ENCODE measurements around the gene CD3D.
"Not testable (repeated sequence)": the region's sequence is repeated elsewhere in the genome, so short reads cannot be mapped to it uniquely, and the experiment has no call there.

The CD3D gene

DNA sequence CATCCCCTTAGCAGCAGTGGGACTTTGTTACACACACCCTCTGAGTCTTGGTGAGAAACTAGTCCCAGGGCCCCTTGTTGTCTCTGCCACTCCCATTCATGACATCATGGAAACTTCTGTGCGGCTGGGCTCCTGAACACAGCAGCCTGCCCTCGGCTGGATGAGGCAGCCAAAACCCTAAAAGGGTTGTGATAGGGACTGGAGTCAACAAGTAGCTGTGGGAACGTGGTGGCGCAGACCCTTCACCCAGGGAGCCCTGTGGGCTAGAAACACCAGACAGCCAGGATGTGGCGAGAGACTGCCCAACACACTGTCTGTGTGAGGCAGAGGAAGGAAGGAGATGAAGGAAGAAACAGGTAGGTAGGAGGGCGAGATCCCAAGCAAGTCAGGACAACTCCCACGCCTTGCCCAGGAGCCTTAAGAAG is 3.9 kb downstream of the CD3D start:
- no peak for DNase-seq

DNA sequence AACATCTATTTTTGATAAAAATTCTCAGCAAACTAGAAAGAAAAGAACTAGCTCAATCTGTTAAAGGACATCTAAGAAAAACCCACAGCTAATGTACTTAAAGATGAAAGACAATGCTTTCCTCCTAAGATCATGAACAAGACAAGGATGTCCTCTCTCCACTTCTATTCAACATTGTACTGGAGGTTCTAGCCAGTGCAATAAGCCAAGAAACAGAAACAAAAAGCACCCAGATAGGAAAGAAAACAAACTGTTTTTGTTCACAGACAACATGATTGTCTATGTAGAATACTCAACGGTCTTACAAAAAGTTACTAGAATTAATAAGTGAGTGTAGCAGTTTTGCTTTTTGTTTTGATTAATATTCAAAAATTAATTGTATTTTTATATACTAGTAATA is 7.8 kb downstream of the CD3D start:
- no peak for DNase-seq

DNA sequence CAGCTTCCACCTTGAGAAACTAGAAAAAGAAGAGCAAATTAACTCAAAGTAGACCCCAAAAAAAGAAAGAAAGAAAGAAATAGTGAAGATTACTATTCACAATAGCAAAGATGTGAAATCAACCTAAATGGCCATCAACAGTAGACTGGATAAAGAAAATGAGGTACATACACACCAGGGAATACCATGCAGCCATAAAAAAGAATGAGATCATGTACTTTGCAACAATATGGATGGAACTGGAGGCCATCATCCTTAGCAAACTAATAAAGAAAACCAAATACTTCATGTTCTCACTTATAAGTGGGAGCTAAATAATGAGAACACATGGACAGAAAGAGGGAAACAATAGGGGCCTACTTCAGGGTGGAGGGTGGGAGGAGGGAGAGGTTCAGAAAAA is 13.8 kb downstream of the CD3D start:
- DNase-seq, result no peak

DNA sequence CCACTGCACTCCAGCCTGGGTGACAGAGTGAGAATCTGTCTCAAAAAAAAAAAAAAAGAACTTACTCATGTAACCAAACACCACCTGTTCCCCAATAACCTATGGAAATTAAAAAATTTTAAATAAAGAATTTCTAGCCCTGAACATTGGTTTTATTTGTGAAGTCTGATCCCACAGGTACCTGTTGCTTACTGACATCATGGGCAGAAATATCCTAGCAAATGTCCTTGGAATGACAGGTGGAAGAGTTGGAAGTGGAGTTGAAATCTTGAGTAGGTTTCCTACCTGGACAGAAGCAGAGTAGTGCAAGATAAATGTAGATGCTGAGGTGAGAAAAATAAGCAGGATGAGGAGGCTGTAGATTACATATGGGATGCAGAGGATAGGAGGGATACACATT is 17.2 kb downstream of the CD3D start:
- no peak for DNase-seq

DNA sequence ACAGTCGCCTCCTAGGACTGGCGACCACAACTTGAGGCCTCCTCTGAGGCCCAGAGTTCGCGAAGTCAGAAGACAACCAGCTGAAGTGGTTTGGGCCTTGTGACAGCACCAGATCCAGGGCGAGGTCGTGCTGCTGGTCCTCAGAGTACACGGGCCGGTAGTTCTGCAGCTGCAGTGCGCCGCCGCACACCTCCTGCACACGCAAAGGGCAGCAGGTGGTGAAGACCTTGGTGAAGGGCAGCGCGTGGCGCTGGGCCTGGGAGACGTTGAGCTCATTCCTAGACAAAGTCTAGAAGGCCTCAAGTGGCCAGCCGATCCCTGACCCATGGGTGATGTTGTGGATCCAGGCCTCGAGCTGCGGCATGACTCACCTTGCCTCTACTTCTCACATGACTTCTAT is 19.8 kb downstream of the CD3D start:
- DNase-seq, result no peak

DNA sequence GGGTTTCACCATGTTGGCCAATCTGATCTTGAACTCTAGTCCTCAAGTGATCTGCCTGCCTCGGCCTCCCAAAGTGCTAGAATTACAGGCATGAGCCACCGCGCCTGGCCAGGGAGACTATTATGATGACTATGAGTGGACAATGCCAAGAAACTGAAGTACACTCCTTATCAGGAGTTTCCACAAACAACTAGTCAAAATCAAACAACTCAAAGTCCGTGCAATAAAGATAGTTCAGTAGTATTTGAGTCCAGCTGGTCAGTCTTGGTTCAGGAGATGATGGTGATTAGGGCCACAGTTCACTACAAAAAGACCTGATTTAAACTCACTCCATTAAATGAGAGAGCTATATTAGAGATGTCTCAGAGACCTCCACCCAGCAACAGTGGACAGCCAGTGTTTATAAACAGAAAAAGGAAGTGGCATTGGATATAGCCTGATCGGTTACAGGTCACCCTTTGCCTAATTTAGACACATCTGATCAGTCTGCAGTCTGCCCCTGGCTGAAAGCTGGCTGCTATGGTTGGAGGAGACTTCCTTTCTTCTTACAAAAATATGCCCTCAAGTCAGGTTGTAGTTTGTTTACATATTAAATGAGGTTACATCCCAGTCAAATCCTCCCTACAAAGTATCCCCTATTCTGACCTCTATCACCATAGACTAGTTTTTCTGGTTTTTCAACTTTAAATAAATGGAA is 21.0 kb downstream of the CD3D start:
- no peak for DNase-seq

DNA sequence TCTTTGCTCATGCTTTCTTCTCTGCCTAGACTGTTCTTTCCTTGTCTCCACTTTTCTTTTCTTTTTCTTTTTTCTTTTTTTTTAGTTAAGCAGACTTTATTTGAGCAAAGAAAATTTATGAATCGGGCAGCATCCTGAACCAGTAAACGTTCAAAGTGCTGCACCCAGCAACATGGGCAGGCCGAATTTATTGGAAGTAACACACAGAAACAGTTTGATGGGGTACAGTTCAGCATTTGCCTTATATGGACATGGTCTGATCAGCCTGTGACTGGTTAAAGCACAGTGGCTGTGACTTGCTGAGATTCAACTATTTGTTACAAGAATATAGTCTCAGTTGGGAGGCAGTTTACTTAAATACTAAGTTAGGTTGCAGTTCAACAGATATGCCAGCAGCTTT is 22.0 kb downstream of the CD3D start:
- no peak for DNase-seq

DNA sequence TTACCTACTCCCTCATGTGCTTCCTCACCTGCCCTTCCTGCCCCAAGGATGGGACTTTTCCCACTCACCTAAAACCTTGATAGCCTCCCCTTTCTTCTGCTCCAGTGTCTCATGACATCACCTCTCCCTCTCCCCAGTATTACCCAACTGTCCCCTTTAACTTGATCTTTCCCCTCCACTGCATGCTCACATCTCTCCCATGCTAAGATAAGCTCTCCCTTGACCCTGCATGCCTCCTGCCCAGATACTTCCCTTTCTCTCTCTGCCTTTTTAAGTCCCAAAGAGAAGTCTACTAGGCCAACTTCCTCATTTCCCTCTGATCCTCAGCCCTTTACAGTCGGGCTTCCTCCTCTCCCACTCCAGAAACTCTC is 23.2 kb downstream of the CD3D start:
- no peak for DNase-seq

DNA sequence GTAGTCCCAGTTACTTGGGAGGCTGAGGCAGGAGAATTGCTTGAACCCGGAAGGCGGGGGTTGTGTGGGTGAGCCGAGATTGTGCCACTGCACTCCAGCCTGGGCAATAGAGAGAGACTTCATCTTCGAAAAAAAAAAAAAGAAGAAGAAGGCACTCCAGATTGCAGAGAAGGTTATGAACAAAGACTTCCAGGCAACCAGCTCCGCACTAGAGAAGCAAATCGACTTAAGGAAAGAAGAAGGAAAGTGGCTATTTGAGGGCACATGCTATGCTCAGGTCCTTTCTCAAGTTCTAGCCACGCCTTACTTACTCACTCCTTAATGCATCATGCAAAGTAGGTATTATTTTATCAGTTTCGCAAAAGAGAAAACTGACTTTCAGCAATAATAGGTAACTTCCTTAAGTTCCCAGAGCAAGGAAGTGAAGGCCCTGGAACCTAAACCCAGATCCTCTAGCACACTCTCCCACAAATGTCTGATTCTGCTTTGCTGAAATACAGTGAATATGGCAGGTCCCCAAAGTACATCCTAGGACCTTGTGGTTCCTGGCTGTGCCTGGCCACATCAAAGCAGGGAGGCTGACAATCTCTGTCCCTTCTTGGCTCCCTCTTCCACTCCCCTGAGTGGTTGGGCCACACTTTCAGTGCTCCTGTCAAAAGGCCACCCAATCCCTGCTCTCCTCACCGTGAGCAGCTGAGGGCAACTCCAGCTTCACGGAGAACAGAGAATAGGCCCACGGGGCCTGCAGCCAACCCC is 23.7 kb downstream of the CD3D start:
- DNase-seq, result no peak

DNA sequence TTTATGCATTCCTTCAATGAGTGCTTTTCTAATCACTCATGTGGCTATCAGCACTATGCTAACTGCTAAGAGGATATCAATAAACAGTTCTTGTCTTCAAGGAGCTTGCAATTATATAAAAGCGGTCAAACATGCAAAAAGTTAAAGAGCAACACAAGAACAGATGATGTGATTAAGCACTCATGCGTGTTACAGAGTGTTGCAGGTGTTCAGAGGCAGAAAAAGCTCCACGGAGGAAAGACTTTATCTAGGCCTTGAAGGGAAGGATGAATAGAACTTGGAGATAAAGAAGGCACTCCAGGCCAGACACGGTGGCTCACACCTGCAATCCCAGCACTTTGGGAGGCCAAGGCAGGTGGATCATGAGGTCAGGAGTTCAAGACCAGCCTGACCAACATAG is 24.4 kb downstream of the CD3D start:
- DNase-seq, result no peak

DNA sequence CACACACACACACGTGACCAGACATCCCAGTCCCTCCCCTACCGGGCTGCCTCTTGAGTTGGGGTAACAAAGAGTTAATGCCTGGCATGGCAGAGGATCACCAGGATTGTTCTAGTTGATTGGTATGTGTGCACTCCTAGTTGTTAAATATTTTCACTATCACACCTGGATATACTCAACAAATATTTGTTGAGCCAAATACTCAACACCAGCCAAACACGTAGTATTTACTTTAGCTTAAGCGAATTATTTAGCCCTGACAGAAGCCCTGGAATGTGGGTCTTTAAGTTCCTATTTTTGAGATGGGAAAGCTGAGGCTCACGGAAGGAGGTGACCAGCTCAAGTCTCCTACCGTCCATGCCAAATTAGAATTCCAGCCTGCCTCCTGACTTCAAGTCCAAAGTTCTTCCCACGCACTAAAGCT is 27.5 kb downstream of the CD3D start:
- no peak for DNase-seq

DNA sequence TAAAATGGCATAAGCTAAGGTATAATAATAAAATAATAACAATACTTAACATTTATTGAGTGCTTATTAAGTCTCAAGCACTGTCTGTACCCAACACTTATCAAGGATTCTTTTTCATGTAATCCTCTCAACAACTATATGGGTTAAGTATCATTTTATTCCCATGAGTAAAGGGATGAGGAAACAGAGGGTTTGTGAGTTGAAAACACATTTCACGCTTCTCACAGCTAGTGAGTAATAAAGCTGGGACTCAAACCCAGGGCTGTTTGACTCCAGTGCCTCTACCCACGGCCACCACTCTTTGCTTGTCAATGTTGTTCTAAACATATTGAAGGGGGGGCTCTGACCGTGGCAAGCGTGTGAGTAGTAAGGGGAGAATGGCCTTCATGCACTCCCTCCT is 29.3 kb downstream of the CD3D start:
- no peak for DNase-seq

DNA sequence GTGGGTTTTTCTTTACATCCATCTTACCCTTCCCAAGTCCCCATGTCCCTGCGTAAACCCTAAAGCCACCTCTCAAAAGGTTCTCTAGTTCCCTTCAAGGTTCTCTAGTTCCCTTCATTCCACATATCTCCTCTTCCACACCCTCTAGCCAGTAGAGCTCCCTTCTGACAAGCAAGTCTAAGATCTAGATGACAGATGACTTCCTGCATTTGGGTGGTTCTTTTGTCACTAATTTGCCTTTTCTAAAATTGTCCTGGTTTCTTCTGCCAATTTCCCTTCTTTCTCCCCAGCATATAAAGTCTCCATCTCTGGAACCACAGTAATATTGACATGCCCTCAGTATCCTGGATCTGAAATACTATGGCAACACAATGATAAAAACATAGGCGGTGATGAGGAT is 30.2 kb downstream of the CD3D start:
- no peak for DNase-seq

DNA sequence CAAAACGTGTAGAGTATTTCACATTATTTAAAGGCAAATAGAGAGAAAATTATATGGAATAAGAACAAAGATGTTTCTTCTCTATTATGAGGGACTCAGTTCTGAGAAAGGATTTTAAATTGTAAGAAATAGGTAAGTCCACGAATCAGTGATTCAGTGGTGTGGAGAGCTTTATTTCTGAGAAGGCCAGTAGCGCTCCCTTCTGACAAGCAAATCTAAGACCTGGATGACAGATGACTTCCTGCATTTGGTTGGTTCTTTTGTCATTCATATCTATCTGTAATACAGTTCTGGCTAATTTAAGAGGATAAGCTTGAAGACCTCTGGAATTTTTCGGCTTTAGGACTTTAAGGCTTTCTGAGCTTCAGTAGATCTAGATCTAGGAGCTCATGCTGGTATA is 31.0 kb downstream of the CD3D start:
- DNase-seq, result no peak

DNA sequence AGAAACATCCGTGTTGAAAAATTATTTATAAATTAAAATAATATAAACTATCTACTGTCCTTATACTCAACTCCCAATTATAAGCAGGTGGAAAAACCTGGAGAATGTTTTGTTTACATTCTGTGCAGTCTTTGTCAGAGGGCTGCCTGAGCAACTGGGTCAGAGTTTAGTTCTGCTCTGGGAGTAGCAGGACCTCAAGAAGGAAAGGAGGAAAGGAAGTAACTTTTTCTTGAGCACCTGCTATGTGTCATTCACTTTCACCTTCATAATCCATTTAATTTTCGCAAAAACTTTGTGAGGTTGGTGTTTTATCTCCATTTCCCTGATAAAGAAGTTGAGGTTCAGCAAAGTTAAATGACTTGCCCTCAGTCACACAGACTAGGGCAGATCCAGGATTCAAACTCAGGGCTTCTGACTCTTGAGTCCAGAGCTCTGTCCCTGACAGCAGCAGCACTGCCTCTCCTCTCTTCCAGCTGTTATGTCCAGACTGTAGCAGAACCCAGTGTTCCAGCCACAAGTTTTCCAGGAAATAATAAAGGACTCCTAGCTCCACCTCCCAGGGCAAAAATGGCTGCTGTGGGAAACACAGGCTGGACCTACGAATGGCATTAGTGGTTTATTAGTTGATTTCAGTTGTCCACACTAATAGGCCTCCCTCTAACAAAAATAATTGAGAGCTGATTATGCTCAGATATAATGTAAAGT is 31.6 kb downstream of the CD3D start:
- DNase-seq, result no peak

DNA sequence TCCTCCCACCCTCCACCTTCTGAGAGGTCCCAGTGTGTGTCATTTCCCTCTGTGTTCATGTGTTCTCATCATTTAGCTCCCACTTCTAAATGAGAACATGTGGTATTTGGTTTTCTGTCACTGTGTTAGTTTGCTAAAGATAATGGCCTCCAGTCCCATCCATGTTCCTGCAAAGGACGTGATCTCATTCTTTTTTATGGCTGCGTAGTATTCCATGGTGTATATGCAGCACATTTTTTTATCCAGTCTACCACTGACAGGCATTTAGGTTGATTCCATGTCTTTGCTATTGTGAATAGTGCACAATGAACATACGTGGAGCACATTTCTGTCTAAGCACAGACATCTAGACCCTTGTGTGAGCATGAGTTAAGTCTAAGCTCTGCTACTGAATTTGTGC is 32.2 kb downstream of the CD3D start:
- no peak for DNase-seq

DNA sequence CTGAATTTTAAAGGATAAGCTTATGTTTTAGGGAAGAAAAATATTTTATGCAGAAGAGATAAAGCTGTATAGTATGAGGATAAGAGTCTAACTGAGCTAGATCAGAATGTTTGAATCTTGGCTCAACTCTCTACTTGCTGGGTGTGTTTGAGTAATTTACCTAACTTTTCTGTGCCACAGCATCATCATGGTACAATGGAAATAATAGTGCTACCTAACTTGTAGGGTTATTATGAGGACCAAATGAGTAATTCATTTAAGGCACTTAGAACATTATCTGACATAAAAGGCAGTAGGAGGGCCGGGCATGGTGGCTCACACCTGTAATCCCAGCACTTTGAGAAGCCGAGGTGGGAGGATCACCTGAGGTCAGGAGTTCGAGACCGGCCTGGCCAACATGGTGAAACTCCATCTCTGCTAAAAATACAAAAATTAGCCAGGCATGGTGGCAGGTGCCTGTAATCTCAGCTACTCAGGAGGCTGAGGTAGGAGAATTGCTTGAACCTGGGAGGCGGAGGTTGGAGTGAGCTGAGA is 33.4 kb downstream of the CD3D start:
- not testable (repeated sequence) for DNase-seq

DNA sequence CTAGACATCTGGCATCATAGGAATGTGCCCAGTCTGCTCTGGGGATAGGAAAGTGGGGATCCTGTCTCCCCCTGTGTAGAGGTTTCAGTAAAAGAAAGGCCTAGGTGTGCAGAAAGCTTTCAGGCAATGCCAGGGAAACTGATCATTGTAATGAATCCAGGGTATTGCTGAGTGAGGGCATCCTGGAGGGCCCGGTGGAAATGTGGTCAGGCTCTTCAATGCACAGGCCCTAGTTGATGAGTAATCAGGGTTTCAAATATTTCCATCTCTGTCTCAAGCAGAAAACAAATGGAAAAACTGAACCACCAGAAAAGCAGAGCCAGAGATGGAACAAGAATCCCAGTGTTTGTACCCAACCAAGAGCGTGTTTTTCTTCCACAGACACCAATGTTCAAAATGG is 35.9 kb downstream of the CD3D start:
- DNase-seq, result no peak

DNA sequence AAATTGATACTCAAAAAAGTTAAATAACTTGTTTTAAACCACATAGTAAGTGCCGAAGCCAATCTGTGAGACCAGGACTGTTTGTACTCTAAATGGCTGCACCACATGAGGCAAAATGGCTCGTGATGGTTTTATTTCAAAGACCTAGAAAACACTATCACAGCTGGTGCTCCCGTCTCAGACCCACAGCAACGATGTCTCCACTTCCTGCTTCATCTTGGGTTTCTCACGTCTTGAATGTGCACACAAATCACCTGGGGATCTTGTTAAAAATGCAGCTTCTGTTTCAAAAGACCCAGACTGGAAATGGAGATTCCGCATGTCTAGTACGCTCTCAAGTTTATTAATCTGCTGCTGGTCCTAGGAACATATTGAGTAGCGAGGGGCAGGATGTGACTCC is 36.8 kb downstream of the CD3D start:
- DNase-seq, result no peak

DNA sequence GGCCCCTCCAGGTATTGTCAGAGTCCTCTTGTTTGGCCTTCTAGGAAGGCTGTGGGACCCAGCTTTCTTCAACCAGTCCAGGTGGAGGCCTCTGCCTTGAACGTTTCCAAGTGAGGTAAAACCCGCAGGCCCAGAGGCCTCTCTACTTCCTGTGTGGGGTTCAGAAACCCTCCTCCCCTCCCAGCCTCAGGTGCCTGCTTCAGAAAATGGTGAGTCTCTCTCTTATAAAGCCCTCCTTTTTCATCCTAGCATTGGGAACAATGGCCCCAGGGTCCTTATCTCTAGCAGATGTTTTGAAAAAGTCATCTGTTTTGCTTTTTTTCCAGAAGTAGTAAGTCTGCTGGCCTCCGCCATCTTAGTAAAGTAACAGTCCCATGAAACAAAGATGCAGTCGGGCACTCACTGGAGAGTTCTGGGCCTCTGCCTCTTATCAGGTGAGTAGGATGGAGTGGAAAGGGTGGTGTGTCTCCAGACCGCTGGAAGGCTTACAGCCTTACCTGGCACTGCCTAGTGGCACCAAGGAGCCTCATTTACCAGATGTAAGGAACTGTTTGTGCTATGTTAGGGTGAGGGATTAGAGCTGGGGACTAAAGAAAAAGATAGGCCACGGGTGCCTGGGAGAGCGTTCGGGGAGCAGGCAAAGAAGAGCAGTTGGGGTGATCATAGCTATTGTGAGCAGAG is 37.8 kb downstream of the CD3D start, which contains the start of gene CD3E:
Gene CD3E (plus strand): TSS at position 163 of the 681 bp plus-strand sequence. CDS start 223 bp downstream, at position 386.
- DNase-seq, result no peak

DNA sequence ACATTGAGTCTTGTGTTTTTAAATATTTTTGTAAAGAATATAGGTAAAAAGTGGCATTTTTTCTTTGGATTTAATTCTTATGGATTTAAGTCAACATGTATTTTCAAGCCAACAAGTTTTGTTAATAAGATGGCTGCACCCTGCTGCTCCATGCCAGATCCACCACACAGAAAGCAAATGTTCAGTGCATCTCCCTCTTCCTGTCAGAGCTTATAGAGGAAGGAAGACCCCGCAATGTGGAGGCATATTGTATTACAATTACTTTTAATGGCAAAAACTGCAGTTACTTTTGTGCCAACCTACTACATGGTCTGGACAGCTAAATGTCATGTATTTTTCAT is 38.3 kb downstream of the CD3D start:
- DNase-seq, result no peak

DNA sequence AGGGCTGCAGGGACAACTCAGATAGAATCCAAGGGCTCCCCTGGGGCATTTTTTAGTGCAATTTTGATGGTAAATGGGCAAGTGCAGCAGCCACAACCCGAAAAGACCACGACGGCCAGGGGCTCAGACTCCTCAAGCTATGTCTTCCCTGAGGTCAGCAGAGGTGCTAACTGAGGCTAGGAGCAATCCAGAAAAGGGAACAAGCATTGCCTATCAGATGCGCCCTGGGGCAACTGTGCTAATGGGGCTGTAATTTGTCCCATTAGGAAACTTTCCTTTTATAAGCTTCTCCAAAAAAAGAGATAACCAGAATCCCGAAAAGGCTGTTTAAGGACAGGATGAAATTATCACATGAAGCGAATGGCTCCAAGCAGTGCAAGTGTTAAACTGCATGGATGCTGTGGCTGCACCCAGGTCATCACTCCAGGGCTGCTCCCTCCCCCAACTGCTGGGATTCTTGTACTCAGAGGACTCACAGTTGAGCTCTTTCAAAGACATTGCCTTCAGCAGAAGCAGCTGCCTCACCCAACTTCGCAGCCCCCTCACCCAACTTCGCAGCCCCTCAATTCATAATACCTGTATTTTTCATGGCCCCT is 40.8 kb downstream of the CD3D start:
- no peak for DNase-seq

Measured in fibroblast of skin of back (primary cell).